ENCODE results near the gene SPACA4. TPM values are rescaled to one million over a fixed set of nuclear protein-coding genes. Genes with fewer than 3 reads are reported as not detected.

Gene SPACA4
- total and polyA plus RNA-seq, 2 of the 4 experiments (the other 2 are of a cell fraction), result not detected

DNA sequence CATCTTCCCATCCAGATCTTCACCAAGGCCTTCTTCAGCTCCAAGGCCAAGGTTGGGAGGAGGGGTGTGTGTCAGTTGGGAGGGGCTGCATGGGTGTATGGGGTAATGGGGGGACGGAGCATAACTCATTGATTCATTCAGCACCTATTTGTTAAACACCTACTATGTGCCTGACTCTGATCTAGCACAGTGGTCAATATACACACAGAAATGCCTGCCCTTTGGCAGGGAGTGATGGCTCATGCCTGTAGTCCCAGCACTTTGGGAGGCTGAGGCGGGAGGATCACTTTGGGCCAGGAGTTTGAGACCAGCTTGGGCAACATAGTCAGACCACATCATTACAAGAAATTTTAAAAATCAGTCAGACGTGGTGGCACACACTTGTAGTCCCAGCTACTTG, 19.2 kb upstream of the SPACA4 start:
- CTCF ChIA-PET, result interaction anchor here (1.4 kb wide), 1 partner anchor 98 kb away, joined by 3 read pairs; no protein-coding TSS in a partner anchor
- Histone ChIP-seq H3K79me1 (ENCODE audit: low read depth in 1 of 2, low read length in 2 of 2) (no peaks in the 10 kb centered on the region), H3K56ac (ENCODE audit: extremely low read depth, insufficient read depth, low read length) (no peak overlapping the region), H4K20me1 (ENCODE audit: insufficient read depth, low read length) (no peaks in the 10 kb centered on the region), H2AK9ac (replicated peaks; ENCODE audit: low read depth, low read length, poor library complexity) (no peak overlapping the region), H3K18ac (ENCODE audit: low read depth, low read length) (no peak overlapping the region), H4K5ac (ENCODE audit: low read depth, low read length) (no peak overlapping the region), H3K27ac (ENCODE audit: insufficient read depth, low read length) (no peak overlapping the region), H3K14ac (replicated peaks; ENCODE audit: low read depth, low read length) (no peak overlapping the region), H3K4ac (ENCODE audit: low read depth, low read length) (no peak overlapping the region), H3K9ac (ENCODE audit: low read depth, low read length) (no peak overlapping the region), H2BK20ac (ENCODE audit: low read depth, low read length) (no peak overlapping the region), H2BK120ac (ENCODE audit: low read depth, low read length) (no peak overlapping the region), H3K9me1 (ENCODE audit: insufficient read depth, low read length) (no peaks in the 10 kb centered on the region), H2BK5ac (ENCODE audit: low read depth, low read length, poor library complexity, severe bottlenecking) (no peak overlapping the region), H3K27me3 (ENCODE audit: control insufficient read depth, insufficient read depth, low read length) (no peaks in the 10 kb centered on the region; the same call in 1 of the 2 replicates), H3K4me2 (ENCODE audit: low read depth, low read length) (no peak overlapping the region), H3K4me3 (ENCODE audit: insufficient read depth, low read depth, low read length) (no peak overlapping the region), H3K4me1 (ENCODE audit: control insufficient read depth, insufficient read depth, low read length) (peaks cover 2% of the 10 kb centered on the region; the same call in 1 of the 2 replicates), H3K23ac (ENCODE audit: low read depth, low read length) (no peak overlapping the region), H3K9me3 (ENCODE audit: control insufficient read depth, insufficient read depth, low read length) (no peaks in the 10 kb centered on the region), H2AK5ac (ENCODE audit: low read depth, low read length) (no peak overlapping the region), H4K8ac (ENCODE audit: low read depth in 2 of 2, low read length in 2 of 2) (no peak overlapping the region), H4K91ac (ENCODE audit: insufficient read depth, low read depth, low read length) (no peak overlapping the region), H2AFZ (replicated peaks; ENCODE audit: low read length, poor library complexity) (no peak overlapping the region), H3K36me3 (ENCODE audit: control insufficient read depth, insufficient read depth, low read length) (no peaks in the 10 kb centered on the region), H2BK15ac (ENCODE audit: low read depth, low read length) (no peak overlapping the region; the same call in 2 of the 3 replicates)
- TF ChIP-seq BHLHE40 (IDR thresholded peaks at IDR 0.05; ENCODE audit: low read depth, low read length) (no peak), NFE2L2 (IDR thresholded peaks at IDR 0.05; ENCODE audit: low read depth, low read length) (no peak), CEBPB (IDR thresholded peaks at IDR 0.05; ENCODE audit: low read depth, low read length) (no peak), SMC3 (IDR thresholded peaks at IDR 0.05; ENCODE audit: low read depth, low read length) (no peak), FOS (IDR thresholded peaks at IDR 0.05; ENCODE audit: low read depth, low read length) (no peak), MXI1 (IDR thresholded peaks at IDR 0.05; ENCODE audit: borderline replicate concordance, low read depth, low read length) (no peak), RAD21 (IDR thresholded peaks at IDR 0.05; ENCODE audit: low read length) (no peak)
- TF ChIP-seq, protein P1, sequence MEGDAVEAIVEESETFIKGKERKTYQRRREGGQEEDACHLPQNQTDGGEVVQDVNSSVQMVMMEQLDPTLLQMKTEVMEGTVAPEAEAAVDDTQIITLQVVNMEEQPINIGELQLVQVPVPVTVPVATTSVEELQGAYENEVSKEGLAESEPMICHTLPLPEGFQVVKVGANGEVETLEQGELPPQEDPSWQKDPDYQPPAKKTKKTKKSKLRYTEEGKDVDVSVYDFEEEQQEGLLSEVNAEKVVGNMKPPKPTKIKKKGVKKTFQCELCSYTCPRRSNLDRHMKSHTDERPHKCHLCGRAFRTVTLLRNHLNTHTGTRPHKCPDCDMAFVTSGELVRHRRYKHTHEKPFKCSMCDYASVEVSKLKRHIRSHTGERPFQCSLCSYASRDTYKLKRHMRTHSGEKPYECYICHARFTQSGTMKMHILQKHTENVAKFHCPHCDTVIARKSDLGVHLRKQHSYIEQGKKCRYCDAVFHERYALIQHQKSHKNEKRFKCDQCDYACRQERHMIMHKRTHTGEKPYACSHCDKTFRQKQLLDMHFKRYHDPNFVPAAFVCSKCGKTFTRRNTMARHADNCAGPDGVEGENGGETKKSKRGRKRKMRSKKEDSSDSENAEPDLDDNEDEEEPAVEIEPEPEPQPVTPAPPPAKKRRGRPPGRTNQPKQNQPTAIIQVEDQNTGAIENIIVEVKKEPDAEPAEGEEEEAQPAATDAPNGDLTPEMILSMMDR (conservative IDR thresholded peaks at IDR 0.05; ENCODE audit: low read depth, low read length), result no peak
- TF ChIP-seq, protein P2, sequence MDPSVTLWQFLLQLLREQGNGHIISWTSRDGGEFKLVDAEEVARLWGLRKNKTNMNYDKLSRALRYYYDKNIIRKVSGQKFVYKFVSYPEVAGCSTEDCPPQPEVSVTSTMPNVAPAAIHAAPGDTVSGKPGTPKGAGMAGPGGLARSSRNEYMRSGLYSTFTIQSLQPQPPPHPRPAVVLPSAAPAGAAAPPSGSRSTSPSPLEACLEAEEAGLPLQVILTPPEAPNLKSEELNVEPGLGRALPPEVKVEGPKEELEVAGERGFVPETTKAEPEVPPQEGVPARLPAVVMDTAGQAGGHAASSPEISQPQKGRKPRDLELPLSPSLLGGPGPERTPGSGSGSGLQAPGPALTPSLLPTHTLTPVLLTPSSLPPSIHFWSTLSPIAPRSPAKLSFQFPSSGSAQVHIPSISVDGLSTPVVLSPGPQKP (IDR thresholded peaks at IDR 0.05; ENCODE audit: borderline replicate concordance, low read depth, low read length), result no peak
- no TSS peak for BruUV-seq (replicated peaks)
- intact Hi-C loops (cut with micrococcal nuclease), result loop anchor here (5.0 to 10.0 kb wide), 2 partner anchors 263 to 315 kb away; partner anchors contain the start of genes EMP3 and ZNF114
- no peak for ATAC-seq (ENCODE audit: low read depth)
- POLR2A ChIA-PET (ENCODE audit: unreplicated experiment), result no interaction called here
- dilution Hi-C loops (cut with HindIII; ENCODE audit: low sequenced_read_pairs, unreplicated experiment), result no loop called here
- no CpG with 5 or more reads among the region's 3 CpGs for WGBS, 2 experiments (ENCODE audit: extremely low coverage in 2 of 2, insufficient read length in 1 of 2)
- no peak for DNase-seq
- in situ Hi-C loops (cut with MboI; ENCODE audit: low sequenced_read_pairs), result loop anchor here (5.0 kb wide), 1 partner anchor 320 kb away; no protein-coding TSS in a partner anchor
